K562 (cell line): ENCODE measurements around the gene NAA50. TPM values are rescaled to one million over a fixed set of nuclear protein-coding genes. Genes with fewer than 3 reads are reported as not detected.

ENCODE experiments used
- ATAC-seq: fragments of 200-7000 bp; cut with Tn5 transposase; 3 replicates; pipeline ENCODE4 v1.9.1; 2020; ENCODE audit warnings: moderate library complexity
- BruUV-seq: library from RNA; stranded (reverse); fragments of 400-500 nt; replicated peaks from 2 replicates; lab custom pipeline; 2021; lab: Mats Ljungman, UMichigan
- CTCF ChIA-PET: fragments of 300-600 bp; formaldehyde crosslinking; extraction: SDS; loops from one replicate; lab custom pipeline; 2021; ENCODE audit warnings: low intra/inter-chr PET ratio; lab: Yijun Ruan, JAX
- POLR2A ChIA-PET: fragments of 300-600, 350-650 bp; sonication (Branson Sonifier 250); formaldehyde crosslinking; extraction: SDS; loops from one replicate; lab custom pipeline; 2021; ENCODE audit warnings: antibody characterized with exemption, inconsistent platforms; lab: Yijun Ruan, JAX
- DNase-seq, 4 experiments: peaks; one replicate each; pipeline versions ENCODE4 v3.0.0 to v3.0.0-alpha.2; 2011 to 2018; ENCODE audit warnings: low spot score in 3 of 4, mixed read lengths in 3 of 4; ENCODE audit errors: extremely low read depth in 1 of 4
- FAIRE-seq: peaks from 2 replicates; lab custom pipeline; 2011; peaks lifted over from hg19 to GRCh38; lab: Jason Lieb, UNC
- H2AFZ ChIP-seq: 2 replicates; pipeline ENCODE4 v1.6.0; 2011; ENCODE audit warnings: low read depth, low read length, control low read depth, inconsistent platforms
- H3K27ac ChIP-seq: fragments of 200-600 bp; 3 replicates; pipeline ENCODE4 v1.8.0; 2011; ENCODE audit warnings: low read depth, mild to moderate bottlenecking, control low read depth, inconsistent platforms, low read length, moderate library complexity, mixed read lengths; ENCODE audit errors: extremely low read depth
- H3K27me3 ChIP-seq, 2 experiments: fragments of 300-600 bp in 1 of 2; 2 replicates in 1 of 2; 3 replicates in 1 of 2; pipeline versions ENCODE4 v1.6.0 to v1.8.0; 2011; ENCODE audit warnings: inconsistent platforms in 2 of 2, low read length in 2 of 2, mild to moderate bottlenecking in 1 of 2, mixed read lengths in 1 of 2, moderate library complexity in 1 of 2; ENCODE audit not compliant: control insufficient read depth in 2 of 2, insufficient read depth in 2 of 2
- H3K36me3 ChIP-seq: fragments of 300-600 bp; 3 replicates; pipeline ENCODE4 v1.8.0; 2011; ENCODE audit warnings: mild to moderate bottlenecking, low read length, inconsistent platforms; ENCODE audit not compliant: control insufficient read depth, insufficient read depth
- H3K4me1 ChIP-seq, 2 experiments: fragments of 200-600 bp in 1 of 2; replicated peaks in 1 of 2; 2 replicates in 1 of 2; 3 replicates in 1 of 2; pipeline versions ENCODE4 v1.5.1 to v1.8.0; 2011; ENCODE audit warnings: inconsistent platforms in 2 of 2, low read length in 2 of 2, mild to moderate bottlenecking in 1 of 2, mixed read lengths in 1 of 2, moderate library complexity in 1 of 2; ENCODE audit not compliant: control insufficient read depth in 2 of 2, insufficient read depth in 2 of 2
- H3K4me2 ChIP-seq: 2 replicates; pipeline ENCODE4 v1.6.1; 2011; ENCODE audit warnings: low read length, control low read depth, inconsistent platforms, mixed read lengths; ENCODE audit not compliant: insufficient read depth
- H3K4me3 ChIP-seq: fragments of 200-600 bp; sonication (generic), shearing (Covaris generic); 2 replicates; pipeline ENCODE4 v1.5.1; 2016; ENCODE audit warnings: control low read depth, inconsistent platforms
- H3K79me2 ChIP-seq: fragments of 200-600 bp; 3 replicates; pipeline ENCODE4 v1.8.0; 2011; ENCODE audit warnings: low read length, inconsistent platforms; ENCODE audit not compliant: control insufficient read depth, insufficient read depth
- H3K9ac ChIP-seq, 2 experiments: 2 replicates each; pipeline versions ENCODE4 v1.6.0 to v1.6.1; 2011; ENCODE audit warnings: low read depth in 2 of 2, low read length in 2 of 2, control low read depth in 1 of 2, inconsistent platforms in 1 of 2, mild to moderate bottlenecking in 1 of 2, mixed read lengths in 1 of 2; ENCODE audit not compliant: insufficient read depth in 1 of 2
- H3K9me1 ChIP-seq: one replicate; pipeline ENCODE4 v1.6.0; 2011; ENCODE audit warnings: inconsistent platforms, mild to moderate bottlenecking, low read length, moderate library complexity; ENCODE audit not compliant: control insufficient read depth, insufficient read depth
- H3K9me3 ChIP-seq: replicated peaks from 2 replicates; pipeline ENCODE4 v1.5.1; 2011; ENCODE audit warnings: low read depth, low read length, inconsistent platforms; ENCODE audit not compliant: control insufficient read depth, insufficient read depth
- H4K20me1 ChIP-seq: replicated peaks from 2 replicates; pipeline ENCODE4 v1.6.1; 2011; ENCODE audit warnings: low read length, inconsistent platforms, mixed read lengths; ENCODE audit not compliant: control insufficient read depth, insufficient read depth
- ASH1L ChIP-seq: fragments of 450-650 bp; IDR thresholded peaks from 2 replicates; pipeline ENCODE4 v1.6.1; 2018; ENCODE audit warnings: borderline replicate concordance, mild to moderate bottlenecking, low read depth; ENCODE audit not compliant: partially characterized antibody
- E4F1 ChIP-seq: fragments of 250-450 bp; sonication (Bioruptor Pico); IDR thresholded peaks from 2 replicates; pipeline ENCODE4 v1.5.0; 2021; ENCODE audit warnings: mild to moderate bottlenecking, borderline replicate concordance
- FOS ChIP-seq: IDR thresholded peaks from 3 replicates; pipeline ENCODE4 v1.6.1; 2011; ENCODE audit not compliant: insufficient read length; ENCODE audit errors: extremely low read depth
- HOXB6 ChIP-seq: fragments of 250-450 bp; sonication (Bioruptor Pico); IDR thresholded peaks from 2 replicates; pipeline ENCODE4 v1.5.1; 2022; ENCODE audit warnings: mild to moderate bottlenecking, borderline replicate concordance
- IRF1 ChIP-seq: sonication (generic); formaldehyde crosslinking; IDR thresholded peaks from 2 replicates; pipeline ENCODE4 v1.8.0; 2022; ENCODE audit warnings: missing genetic modification reagents, mild to moderate bottlenecking, borderline replicate concordance
- KLF10 ChIP-seq: fragments of 250-450 bp; sonication (Bioruptor Pico); IDR thresholded peaks from 2 replicates; pipeline ENCODE4 v1.6.1; 2021; ENCODE audit warnings: matching md5 sums
- MAFF ChIP-seq: IDR thresholded peaks from 2 replicates; pipeline ENCODE4 v1.6.1; 2012; ENCODE audit warnings: low read length, improper control_type of control experiment
- MECOM ChIP-seq: fragments of 250-450 bp; sonication (Bioruptor Pico); IDR thresholded peaks from 2 replicates; pipeline ENCODE4 v1.8.0; 2022; ENCODE audit warnings: inconsistent platforms
- MTA3 ChIP-seq: fragments of 450-650 bp; formaldehyde crosslinking; IDR thresholded peaks from 2 replicates; pipeline ENCODE4 v1.6.1; 2017; ENCODE audit warnings: mild to moderate bottlenecking, borderline replicate concordance
- MTF1 ChIP-seq: fragments of 250-450 bp; sonication (Bioruptor Pico); IDR thresholded peaks from 2 replicates; pipeline ENCODE4 v1.9.0; 2021; ENCODE audit warnings: moderate library complexity, mild to moderate bottlenecking, inconsistent platforms, borderline replicate concordance
- NCOA2 ChIP-seq, 2 experiments: fragments of 450-650 bp; IDR thresholded peaks; 2 replicates each; pipeline ENCODE4 v1.6.1; 2018; ENCODE audit warnings: mild to moderate bottlenecking in 2 of 2, moderate library complexity in 1 of 2; ENCODE audit not compliant: partially characterized antibody in 2 of 2
- PHTF2 ChIP-seq: fragments of 250-450 bp; sonication (Bioruptor Pico); IDR thresholded peaks from 2 replicates; pipeline ENCODE4 v1.5.0; 2021; ENCODE audit warnings: mild to moderate bottlenecking
- RBM22 ChIP-seq: fragments of 200-400 bp; formaldehyde crosslinking; IDR thresholded peaks from 2 replicates; pipeline ENCODE4 v1.6.1; 2018; ENCODE audit warnings: low read length, low read depth; ENCODE audit not compliant: poor library complexity, severe bottlenecking
- SNIP1 ChIP-seq: fragments of 450-650 bp; IDR thresholded peaks from 2 replicates; pipeline ENCODE4 v1.7.1; 2017; ENCODE audit warnings: low read depth, mild to moderate bottlenecking
- WHSC1 ChIP-seq: IDR thresholded peaks from one replicate; pipeline ENCODE4 v1.6.1; 2012; ENCODE audit warnings: low read length, control low read depth, inconsistent platforms
- ZKSCAN8 ChIP-seq: fragments of 200-800 bp; sonication (Bioruptor generic); IDR thresholded peaks from 2 replicates; pipeline ENCODE4 v1.6.1; 2016; ENCODE audit warnings: missing genetic modification characterization, missing compliant biosample characterization
- ZSCAN29 ChIP-seq: fragments of 450-650 bp; IDR thresholded peaks from 2 replicates; pipeline ENCODE4 v1.6.1; 2017
- WGBS: fragments of 100-300 bp; shearing (Covaris generic); methylation state at CpG from one replicate; pipeline ENCODE4 v1.1.6; 2016; ENCODE audit warnings: low coverage, mixed read lengths; ENCODE audit not compliant: insufficient coverage; ENCODE audit errors: missing lambda C conversion rate; 5-methylcytosine and 5-hydroxymethylcytosine counted together
- in situ Hi-C: fragments of 300-500 bp; cut with MboI; formaldehyde crosslinking; loops from 4 replicates; pipeline ENCODE4 v1.15.0; 2018; ENCODE audit warnings: inconsistent platforms, mixed read lengths
- intact Hi-C: fragments of 100-400 bp; cut with micrococcal nuclease; formaldehyde crosslinking; loops from 2 replicates; pipeline ENCODE4 v1.14.2; 2022
- polyA plus RNA-seq, 8 experiments: library from polyadenylated mRNA; depleted of rRNA in 4 of 8; stranded (reverse) in 5 of 8; unstranded in 3 of 8; fragments of >200 nt; fragmentation: Nextera tagmentation in 2 of 8; fragmentation: Illumina TruSeq in 1 of 8; extraction: Ambion mirVana in 2 of 8; extraction: Trizol in 1 of 8; gene quantifications; 2 replicates each; pipeline versions ENCODE4 v1.2.1 to v1.2.3, GENCODE V29; 2011 to 2014; ENCODE audit warnings: inconsistent platforms in 1 of 8, missing spikeins in 1 of 8
- total RNA-seq, 7 experiments: library from RNA; depleted of rRNA in 6 of 7; stranded (reverse); fragments of >200 nt in 6 of 7; fragmentation: Illumina TruSeq in 2 of 7; extraction: Trizol in 2 of 7; gene quantifications; 2 replicates each; pipeline versions ENCODE4 v1.2.1 to v1.2.3, GENCODE V29; 2011 to 2021; ENCODE audit warnings: low replicate concordance in 1 of 7
- TF ChIP-seq, protein P1 (sequence below), 2 experiments: fragments of 450-650 bp; IDR thresholded peaks; 2 replicates each; pipeline ENCODE4 v1.6.1; 2016

The NAA50 gene
- total and polyA plus RNA-seq, 9 of the 15 experiments (the other 6 are each of a cell fraction or from before 2014, with no cell fraction given), result 40.0 to 301 (median 112) TPM

GRCh38 chr3:113685956-113686721, 59.9 kb downstream of the NAA50 start:
- ATAC-seq, result no peak
- 0 out of 2 replicates have a peak, but pooled peaks cover 2% of the 10 kb centered on the region for H3K9me3 ChIP-seq
- ChIA-PET POLR2A (interaction anchor here (1.0 kb wide), 1 partner anchor 9 kb away, joined by 3 read pairs; no protein-coding TSS in a partner anchor), CTCF (no interaction called here)
- H4K20me1 ChIP-seq, result no peaks in the 10 kb centered on the region
- H3K4me2 ChIP-seq, result no peak overlapping the region
- intact Hi-C loops, result no loop called here
- H3K79me2 ChIP-seq, result no peaks in the 10 kb centered on the region
- FAIRE-seq, result no peak
- TF ChIP-seq NCOA2 (IDR thresholded peaks at IDR 0.05; ENCODE audit: partially characterized antibody in 2 of 2) (no peak), PHTF2 (CRISPR knock-in tag) (no peak), RBM22 (no peak), MAFF (no peak), E4F1 (CRISPR knock-in tag) (no peak), ZKSCAN8 (CRISPR knock-in tag) (no peak), IRF1 (CRISPR knock-in tag) (no peak), WHSC1 (no peak), FOS (no peak), ASH1L (no peak), HOXB6 (CRISPR knock-in tag) (no peak), MTA3 (no peak), MECOM (no peak), KLF10 (CRISPR knock-in tag) (no peak), SNIP1 (no peak), MTF1 (CRISPR knock-in tag) (no peak), ZSCAN29 (no peak)
- TF ChIP-seq, protein P1, sequence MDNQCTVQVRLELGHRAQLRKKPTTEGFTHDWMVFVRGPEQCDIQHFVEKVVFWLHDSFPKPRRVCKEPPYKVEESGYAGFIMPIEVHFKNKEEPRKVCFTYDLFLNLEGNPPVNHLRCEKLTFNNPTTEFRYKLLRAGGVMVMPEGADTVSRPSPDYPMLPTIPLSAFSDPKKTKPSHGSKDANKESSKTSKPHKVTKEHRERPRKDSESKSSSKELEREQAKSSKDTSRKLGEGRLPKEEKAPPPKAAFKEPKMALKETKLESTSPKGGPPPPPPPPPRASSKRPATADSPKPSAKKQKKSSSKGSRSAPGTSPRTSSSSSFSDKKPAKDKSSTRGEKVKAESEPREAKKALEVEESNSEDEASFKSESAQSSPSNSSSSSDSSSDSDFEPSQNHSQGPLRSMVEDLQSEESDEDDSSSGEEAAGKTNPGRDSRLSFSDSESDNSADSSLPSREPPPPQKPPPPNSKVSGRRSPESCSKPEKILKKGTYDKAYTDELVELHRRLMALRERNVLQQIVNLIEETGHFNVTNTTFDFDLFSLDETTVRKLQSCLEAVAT (IDR thresholded peaks at IDR 0.05), result no peak
- no peaks in the 10 kb centered on the region for H3K36me3 ChIP-seq
- in situ Hi-C loops, result no loop called here
- H3K9me1 ChIP-seq, result no peaks in the 10 kb centered on the region
- H3K4me1 ChIP-seq, result no peaks in the 10 kb centered on the region
- H3K27me3 ChIP-seq, result no peaks in the 10 kb centered on the region
- H3K4me3 ChIP-seq, result no peak overlapping the region
- WGBS, result 6% methylated on average over 2 of the region's 2 CpGs
- H2AFZ ChIP-seq, result no peak overlapping the region
- no peak for DNase-seq
- H3K9ac ChIP-seq, result no peak overlapping the region
- H3K27ac ChIP-seq, result no peak overlapping the region
- BruUV-seq, result no TSS peak
